ENCODE data around the gene LGALS1. TPM values are rescaled to one million over a fixed set of nuclear protein-coding genes. Genes with fewer than 3 reads are reported as not detected.
A peak's percentile ranks its signal among the peaks of the same experiment; 100 is the strongest.

LGALS1 gene
- total and polyA plus RNA-seq, 8 donors, result 15.9 to 249 (median 87.5) TPM

GRCh38 chr22:37726241-37726887, 50.9 kb downstream of the LGALS1 start:
- ATAC-seq (no peak), DNase-seq (no peak), FAIRE-seq (no peak)
- no peak for TF ChIP-seq CTCF (IDR thresholded peaks at IDR 0.05)
- H3K4me1 ChIP-seq, result peaks cover 5 to 17% (median 6%) of the 10 kb centered on the region in 3 donors
- no peaks in the 10 kb centered on the region for H3K9me3 ChIP-seq
- H3K36me3 ChIP-seq, result no peaks in the 10 kb centered on the region
- H3K4me3 ChIP-seq, result no peak overlapping the region
- no peaks in the 10 kb centered on the region for H3K27me3 ChIP-seq
- 84 to 87% methylated on average over 19 to 20 of the region's 20 CpGs for WGBS, 2 donors
- intact Hi-C loops (cut with DNase I), result loop anchor here in 1 of 3 donors (10.0 kb wide), 1 partner anchor 58 kb away; no protein-coding TSS in a partner anchor
- H3K27ac ChIP-seq, result no peak overlapping the region

- FAIRE-seq (no peak), ATAC-seq (no peak), DNase-seq (no peak)
- intact Hi-C loops (cut with DNase I), result loop anchor here in 1 of 3 donors (10.0 kb wide), 1 partner anchor 56 kb away; no protein-coding TSS in a partner anchor
- Histone ChIP-seq H3K4me3 (no peak overlapping the region), H3K4me1 (peaks cover 10 to 28% (median 13%) of the 10 kb centered on the region in 3 donors), H3K36me3 (no peaks in the 10 kb centered on the region), H3K27ac (peak overlapping the region in 2 of 4 donors; percentile 40 to 51), H3K27me3 (no peaks in the 10 kb centered on the region), H3K9me3 (no peaks in the 10 kb centered on the region)
- WGBS, 2 donors, result 97 to 100% methylated on average over 1 of the region's 1 CpG
- TF ChIP-seq CTCF (IDR thresholded peaks at IDR 0.05), result no peak
Observed at GRCh38 chr22:37728620-37729019, 53.2 kb downstream of the LGALS1 start.

Other genes starting within 250 kb of the LGALS1 start
- gene ELFN2, start 248.2 kb upstream of the LGALS1 start, total RNA-seq, result 1 to 10 TPM in 3 of 6 donors, under 1 TPM in 3; 0.19 to 1.8 (median 1.1) TPM
- 1 to 10 TPM in 1 of 2 donors, under 1 TPM in 1; 0.23 to 2.1 TPM for gene ELFN2, start 248.2 kb upstream of the LGALS1 start, polyA plus RNA-seq
- 10 to 100 TPM in 1 of 6 donors, 1 to 10 TPM in 5; 1.5 to 10.5 (median 3.4) TPM for gene MFNG, start 189.3 kb upstream of the LGALS1 start, total RNA-seq
- 1 to 10 TPM; 5.2 to 6.5 TPM for gene MFNG, start 189.3 kb upstream of the LGALS1 start, polyA plus RNA-seq
- 10 to 100 TPM in 4 of 6 donors, 1 to 10 TPM in 2; 9.9 to 20.6 (median 11.5) TPM for gene CARD10, start 156.2 kb upstream of the LGALS1 start, total RNA-seq
- gene CARD10, start 156.2 kb upstream of the LGALS1 start, polyA plus RNA-seq, result 10 to 100 TPM; 29.9 to 30.2 TPM
- 100 to 1,000 TPM in 2 of 6 donors, 10 to 100 TPM in 4; 68.8 to 139 (median 96.1) TPM for gene CDC42EP1, start 115.2 kb upstream of the LGALS1 start, total RNA-seq
- 10 to 100 TPM; 78.2 to 79.0 TPM for gene CDC42EP1, start 115.2 kb upstream of the LGALS1 start, polyA plus RNA-seq
- 10 to 100 TPM; 16.0 to 99.5 (median 40.9) TPM for gene LGALS2, start 95.5 kb upstream of the LGALS1 start, total RNA-seq
- gene LGALS2, start 95.5 kb upstream of the LGALS1 start, polyA plus RNA-seq, result 10 to 100 TPM; 26.2 to 61.7 TPM
- gene GGA1, start 66.8 kb upstream of the LGALS1 start, total RNA-seq, result 10 to 100 TPM; 17.9 to 36.4 (median 21.5) TPM
- 10 to 100 TPM; 81.5 to 84.9 TPM for gene GGA1, start 66.8 kb upstream of the LGALS1 start, polyA plus RNA-seq
- gene SH3BP1, start 36.0 kb upstream of the LGALS1 start, total RNA-seq, result 1 to 10 TPM; 2.0 to 9.3 (median 3.9) TPM
- 1 to 10 TPM; 2.7 to 5.9 TPM for gene SH3BP1, start 36.0 kb upstream of the LGALS1 start, polyA plus RNA-seq
- 1 to 10 TPM; 3.6 to 6.8 (median 5.4) TPM for gene PDXP, start 16.9 kb upstream of the LGALS1 start, total RNA-seq
- 10 to 100 TPM in 1 of 2 donors, 1 to 10 TPM in 1; 4.6 to 16.3 TPM for gene PDXP, start 16.9 kb upstream of the LGALS1 start, polyA plus RNA-seq
- gene NOL12, start 10.7 kb downstream of the LGALS1 start, total RNA-seq, result 10 to 100 TPM in 2 of 6 donors, 1 to 10 TPM in 4; 6.0 to 12.3 (median 8.5) TPM
- 10 to 100 TPM; 19.0 to 25.6 TPM for gene NOL12, start 10.7 kb downstream of the LGALS1 start, polyA plus RNA-seq
- gene TRIOBP, start 21.4 kb downstream of the LGALS1 start, total RNA-seq, result 10 to 100 TPM; 17.4 to 36.6 (median 26.0) TPM
- 10 to 100 TPM; 23.4 to 24.2 TPM for gene TRIOBP, start 21.4 kb downstream of the LGALS1 start, polyA plus RNA-seq
- gene GCAT, start 132.3 kb downstream of the LGALS1 start, total RNA-seq, result 10 to 100 TPM; 27.1 to 54.8 (median 37.8) TPM
- gene GCAT, start 132.3 kb downstream of the LGALS1 start, polyA plus RNA-seq, result 10 to 100 TPM; 30.9 to 62.7 TPM
- gene GALR3, start 147.7 kb downstream of the LGALS1 start, total RNA-seq, result under 1 TPM in 4 of 6 donors, not detected in 2; 0.19 to 0.75 (median 0.42) TPM
- gene GALR3, start 147.7 kb downstream of the LGALS1 start, polyA plus RNA-seq, result under 1 TPM in 1 of 2 donors, not detected in 1; 0.65 TPM
- 10 to 100 TPM; 11.4 to 18.1 (median 15.2) TPM for gene ANKRD54, start 168.7 kb downstream of the LGALS1 start, total RNA-seq
- gene ANKRD54, start 168.7 kb downstream of the LGALS1 start, polyA plus RNA-seq, result 10 to 100 TPM; 22.6 to 24.0 TPM
- gene EIF3L, start 173.8 kb downstream of the LGALS1 start, total RNA-seq, result 100 to 1,000 TPM; 267 to 412 (median 348) TPM
- gene EIF3L, start 173.8 kb downstream of the LGALS1 start, polyA plus RNA-seq, result 100 to 1,000 TPM; 162 to 242 TPM
- gene MICALL1, start 230.7 kb downstream of the LGALS1 start, total RNA-seq, result 10 to 100 TPM; 16.5 to 22.3 (median 19.3) TPM
- gene MICALL1, start 230.7 kb downstream of the LGALS1 start, polyA plus RNA-seq, result 10 to 100 TPM in 1 of 2 donors, 1 to 10 TPM in 1; 8.8 to 19.5 TPM

Data from pancreas (tissue), 10 donors.